Upper lobe of left lung (tissue), 6 donors: ENCODE data around the gene CFP. TPM values are rescaled to one million over a fixed set of nuclear protein-coding genes. Genes with fewer than 3 reads are reported as not detected.

Experiments used
- ATAC-seq, 2 donors: fragments of 200-7000 bp; cut with Tn5 transposase; one replicate each; pipeline ENCODE4 v1.9.1; 2022; ENCODE audit warnings: mild to moderate bottlenecking in 2 of 2, moderate library complexity in 2 of 2; ENCODE audit not compliant: low FRiP score in 2 of 2
- DNase-seq, 2 donors: peaks; one replicate each; pipeline ENCODE4 v3.0.0-alpha.2; 2019 to 2020
- H3K27ac ChIP-seq, 4 donors: fragments of 200-600 bp; sonication (generic); one replicate each; pipeline ENCODE4 v1.5.1; 2016 to 2019
- H3K27me3 ChIP-seq, 4 donors: fragments of 200-600 bp; sonication (generic); one replicate each; pipeline ENCODE4 v1.5.1; 2017 to 2019
- H3K36me3 ChIP-seq, 4 donors: fragments of 200-600 bp; sonication (generic); one replicate each; pipeline ENCODE4 v1.5.1; 2016 to 2019
- H3K4me1 ChIP-seq, 4 donors: fragments of 200-600 bp; sonication (generic); one replicate each; pipeline ENCODE4 v1.5.1; 2018 to 2019
- H3K4me3 ChIP-seq, 4 donors: fragments of 200-600 bp; sonication (generic); one replicate each; pipeline ENCODE4 v1.5.1; 2017 to 2019; ENCODE audit warnings: mild to moderate bottlenecking in 2 of 4, moderate library complexity in 1 of 4
- H3K9me3 ChIP-seq, 4 donors: fragments of 200-600 bp; sonication (generic); one replicate each; pipeline ENCODE4 v1.5.1; 2018 to 2019
- CTCF ChIP-seq, 6 experiments: fragments of 450-650 bp in 4 of 6; fragments of 200-600 bp in 2 of 6; sonication (generic) in 2 of 6; IDR thresholded peaks; one replicate each; pipeline ENCODE4 v1.5.1; 2016 to 2019; ENCODE audit warnings: antibody characterized with exemption in 6 of 6
- EP300 ChIP-seq, 4 donors: sonication (generic); formaldehyde crosslinking; IDR thresholded peaks; one replicate each; pipeline ENCODE4 v1.5.1; 2017; ENCODE audit warnings: antibody characterized with exemption in 4 of 4, control low read depth in 2 of 4
- POLR2A ChIP-seq, 4 donors: fragments of 450-650 bp; IDR thresholded peaks; one replicate each; pipeline ENCODE4 v1.5.1; 2016 to 2017; ENCODE audit warnings: antibody characterized with exemption in 4 of 4, mild to moderate bottlenecking in 2 of 4
- POLR2AphosphoS5 ChIP-seq, 2 donors: sonication (generic); formaldehyde crosslinking; IDR thresholded peaks; one replicate each; pipeline ENCODE4 v1.5.1; 2017; ENCODE audit warnings: antibody characterized with exemption in 2 of 2
- WGBS, 2 donors: methylation state at CpG; one replicate each; pipeline ENCODE4 v1.1.5; 2017 to 2018; 5-methylcytosine and 5-hydroxymethylcytosine counted together
- total RNA-seq, 6 donors: library from RNA; depleted of rRNA in 4 of 6; stranded (reverse); fragments of >200 nt in 4 of 6; gene quantifications; one replicate each; pipeline versions ENCODE4 v1.1.0 to v1.2.1, GENCODE V29; 2016 to 2021
- donor health status: DM: no; HTN: no; CAD: no; lungs with moderate emphysema.
- donor health status: DM: no; HTN: yes; CAD: no; lungs with severe emphysema.

The CFP gene
- total RNA-seq, 6 donors from 2014 or later, result 9.1 to 40.6 (median 14.1) TPM

GRCh38 chrX:47631676-47632075 lies 1.9 kb upstream of the CFP start:
- DNase-seq (no peak), ATAC-seq (no peak)
- no peak overlapping the region for H3K27ac ChIP-seq
- H3K27me3 ChIP-seq, result no peaks in the 10 kb centered on the region
- no peak overlapping the region for H3K4me3 ChIP-seq
- peaks cover 0 to 17% (median 0%) of the 10 kb centered on the region in 4 donors for H3K36me3 ChIP-seq
- WGBS, 2 donors, result 84 to 89% methylated on average over 5 of the region's 5 CpGs
- peaks cover 0 to 8% (median 0%) of the 10 kb centered on the region in 4 donors for H3K4me1 ChIP-seq
- TF ChIP-seq EP300 (IDR thresholded peaks at IDR 0.05), result no peak
- no peak for TF ChIP-seq POLR2AphosphoS5 (IDR thresholded peaks at IDR 0.05)
- TF ChIP-seq POLR2A (IDR thresholded peaks at IDR 0.05), result no peak
- TF ChIP-seq CTCF (IDR thresholded peaks at IDR 0.05), result no peak
- no peaks in the 10 kb centered on the region for H3K9me3 ChIP-seq

GRCh38 chrX:47628982-47629381 lies 748 bp downstream of the CFP start:
- 81% methylated on average over 1 of the region's 1 CpG; no CpG with 5 or more reads in 1 of the 2 donors for WGBS, 2 donors
- peak overlapping the region in 1 of 4 donors; percentile 39 for H3K4me3 ChIP-seq

GRCh38 chrX:47625365-47625764 lies 4.4 kb downstream of the CFP start:
- no peak overlapping the region for H3K27ac ChIP-seq
- ATAC-seq, result no peak
- H3K9me3 ChIP-seq, result no peaks in the 10 kb centered on the region
- H3K27me3 ChIP-seq, result peaks cover 0 to 3% (median 0%) of the 10 kb centered on the region in 4 donors
- no peak overlapping the region for H3K4me3 ChIP-seq
- peaks cover 0 to 3% (median 0%) of the 10 kb centered on the region in 4 donors for H3K36me3 ChIP-seq
- peaks cover 0 to 11% (median 1%) of the 10 kb centered on the region in 4 donors for H3K4me1 ChIP-seq
- 95% methylated on average over 2 of the region's 2 CpGs; no CpG with 5 or more reads in 1 of the 2 donors for WGBS, 2 donors
- no peak for DNase-seq
- TF ChIP-seq POLR2AphosphoS5 (IDR thresholded peaks at IDR 0.05), result no peak

More at GRCh38 chrX:47628982-47629381, 748 bp downstream of the CFP start:
- DNase-seq (no peak), ATAC-seq (no peak)
- Histone ChIP-seq H3K27ac (peak overlapping the region in 3 of 4 donors; percentile 68 to 78 (median 73)), H3K36me3 (peaks cover 0 to 3% (median 0%) of the 10 kb centered on the region in 4 donors), H3K27me3 (no peaks in the 10 kb centered on the region), H3K9me3 (no peaks in the 10 kb centered on the region), H3K4me1 (peaks cover 0 to 9% (median under 1%) of the 10 kb centered on the region in 4 donors)
- TF ChIP-seq POLR2AphosphoS5 (IDR thresholded peaks at IDR 0.05), result no peak
- no peak for TF ChIP-seq CTCF (IDR thresholded peaks at IDR 0.05)
- no peak for TF ChIP-seq EP300 (IDR thresholded peaks at IDR 0.05)
- TF ChIP-seq POLR2A (IDR thresholded peaks at IDR 0.05), result no peak

GRCh38 chrX:47623540-47624027 lies 6.1 kb downstream of the CFP start:
- TF ChIP-seq CTCF (IDR thresholded peaks at IDR 0.05), result no peak
- TF ChIP-seq EP300 (IDR thresholded peaks at IDR 0.05), result no peak
- TF ChIP-seq POLR2AphosphoS5 (IDR thresholded peaks at IDR 0.05), result no peak
- no peak for TF ChIP-seq POLR2A (IDR thresholded peaks at IDR 0.05)
- peaks cover 0 to 14% (median 3%) of the 10 kb centered on the region in 4 donors for H3K4me1 ChIP-seq
- H3K4me3 ChIP-seq, result peak overlapping the region in 3 of 4 donors; percentile 7 to 33 (median 28)
- peak; percentile 52 to 81 for DNase-seq
- H3K27me3 ChIP-seq, result peaks cover 0 to 3% (median 0%) of the 10 kb centered on the region in 4 donors
- peaks cover 0 to 3% (median 0%) of the 10 kb centered on the region in 4 donors for H3K36me3 ChIP-seq
- no peak overlapping the region for H3K27ac ChIP-seq
- ATAC-seq, result peak in 1 of 2 donors; percentile 72
- 0 to 51% methylated on average over 2 to 35 of the region's 35 CpGs for WGBS, 2 donors
- peaks cover 0 to 6% (median 0%) of the 10 kb centered on the region in 4 donors for H3K9me3 ChIP-seq

- WGBS, 2 donors, result 77 to 89% methylated on average over 6 of the region's 6 CpGs
- Histone ChIP-seq H3K27ac (no peak overlapping the region), H3K27me3 (peaks cover 0 to 3% (median 0%) of the 10 kb centered on the region in 4 donors), H3K4me3 (no peak overlapping the region), H3K9me3 (peaks cover 0 to 6% (median 0%) of the 10 kb centered on the region in 4 donors), H3K36me3 (peaks cover 0 to 2% (median 0%) of the 10 kb centered on the region in 4 donors), H3K4me1 (peaks cover 0 to 14% (median 3%) of the 10 kb centered on the region in 4 donors)
- no peak for TF ChIP-seq POLR2AphosphoS5 (IDR thresholded peaks at IDR 0.05)
- no peak for TF ChIP-seq POLR2A (IDR thresholded peaks at IDR 0.05)
- no peak for TF ChIP-seq CTCF (IDR thresholded peaks at IDR 0.05)
- no peak for TF ChIP-seq EP300 (IDR thresholded peaks at IDR 0.05)
- DNase-seq (no peak), ATAC-seq (no peak)
These were observed 7.9 kb downstream of the CFP start for GRCh38 chrX:47621851-47622250.
